ENCODE measurements around the gene FOXRED2. TPM values are rescaled to one million over a fixed set of nuclear protein-coding genes. Genes with fewer than 3 reads are reported as not detected.

The FOXRED2 gene
- total and polyA plus RNA-seq, 8 donors: 0.76 to 17.5 (median 3.8) TPM

DNA sequence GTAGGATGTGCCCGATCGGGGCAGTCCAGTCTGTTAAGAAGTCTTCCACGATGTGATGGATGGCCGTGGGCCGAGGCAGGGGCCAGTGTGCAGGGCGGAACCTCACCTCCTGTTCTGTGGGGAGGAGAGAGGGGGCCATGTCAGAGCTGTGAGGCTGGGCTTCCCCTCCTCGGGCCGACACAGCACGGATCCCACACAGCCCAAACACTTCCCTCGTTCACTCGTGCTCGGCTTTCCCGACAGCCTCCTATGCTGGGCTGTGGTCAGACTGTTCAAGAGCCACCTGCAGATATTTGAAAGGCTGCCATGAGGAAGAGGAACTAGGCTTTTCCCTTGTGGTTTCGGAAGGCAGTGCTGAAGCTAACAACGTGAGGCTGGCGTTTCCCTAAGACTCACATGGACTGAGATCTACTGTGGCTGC is 13.1 kb downstream of the FOXRED2 start:
- Histone ChIP-seq H3K9me3 (no peaks in the 10 kb centered on the region), H3K27me3 (no peaks in the 10 kb centered on the region), H3K4me3 (no peak overlapping the region), H3K4me1 (peaks cover 0 to 6% (median 0%) of the 10 kb centered on the region in 4 donors), H3K36me3 (peaks cover 6 to 86% (median 81%) of the 10 kb centered on the region in 4 donors), H3K27ac (no peak overlapping the region)
- DNase-seq: peak in 1 of 2 donors; percentile 49
- intact Hi-C loops (cut with DNase I; ENCODE audit: low total_unique reads): no loop called here
- TF ChIP-seq, protein P1, sequence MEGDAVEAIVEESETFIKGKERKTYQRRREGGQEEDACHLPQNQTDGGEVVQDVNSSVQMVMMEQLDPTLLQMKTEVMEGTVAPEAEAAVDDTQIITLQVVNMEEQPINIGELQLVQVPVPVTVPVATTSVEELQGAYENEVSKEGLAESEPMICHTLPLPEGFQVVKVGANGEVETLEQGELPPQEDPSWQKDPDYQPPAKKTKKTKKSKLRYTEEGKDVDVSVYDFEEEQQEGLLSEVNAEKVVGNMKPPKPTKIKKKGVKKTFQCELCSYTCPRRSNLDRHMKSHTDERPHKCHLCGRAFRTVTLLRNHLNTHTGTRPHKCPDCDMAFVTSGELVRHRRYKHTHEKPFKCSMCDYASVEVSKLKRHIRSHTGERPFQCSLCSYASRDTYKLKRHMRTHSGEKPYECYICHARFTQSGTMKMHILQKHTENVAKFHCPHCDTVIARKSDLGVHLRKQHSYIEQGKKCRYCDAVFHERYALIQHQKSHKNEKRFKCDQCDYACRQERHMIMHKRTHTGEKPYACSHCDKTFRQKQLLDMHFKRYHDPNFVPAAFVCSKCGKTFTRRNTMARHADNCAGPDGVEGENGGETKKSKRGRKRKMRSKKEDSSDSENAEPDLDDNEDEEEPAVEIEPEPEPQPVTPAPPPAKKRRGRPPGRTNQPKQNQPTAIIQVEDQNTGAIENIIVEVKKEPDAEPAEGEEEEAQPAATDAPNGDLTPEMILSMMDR (IDR thresholded peaks at IDR 0.05): no peak
- no peak for TF ChIP-seq POLR2AphosphoS5 (IDR thresholded peaks at IDR 0.05)
- 61 to 78% (median 72%) methylated on average over 13 to 16 of the region's 16 CpGs for WGBS, 5 donors

DNA sequence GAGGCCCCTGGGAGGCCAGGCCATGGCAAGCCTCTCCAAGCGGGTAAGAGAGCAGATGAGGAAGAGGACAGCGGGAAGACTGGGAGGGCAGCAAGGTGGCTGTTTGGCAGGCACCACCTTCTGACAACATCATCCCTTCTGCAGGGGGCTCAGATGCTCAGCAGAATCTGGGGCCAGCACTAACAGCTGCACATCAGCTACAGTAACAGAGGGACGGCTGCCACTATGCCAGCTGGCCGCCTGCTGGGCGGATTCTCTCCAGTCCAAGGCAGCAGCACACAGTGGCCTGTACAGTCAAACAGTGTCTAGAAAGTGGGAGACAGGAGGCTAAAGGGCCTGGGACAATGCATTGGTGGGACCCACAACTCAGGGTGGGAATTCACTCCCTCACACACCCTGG is 14.7 kb downstream of the FOXRED2 start:
- Histone ChIP-seq H3K9me3 (peaks cover 0 to 3% (median 0%) of the 10 kb centered on the region in 4 donors), H3K27me3 (no peaks in the 10 kb centered on the region), H3K36me3 (peaks cover 6 to 76% (median 67%) of the 10 kb centered on the region in 4 donors), H3K4me1 (peaks cover 0 to 6% (median 0%) of the 10 kb centered on the region in 4 donors), H3K4me3 (no peak overlapping the region), H3K27ac (no peak overlapping the region)
- TF ChIP-seq EP300 (IDR thresholded peaks at IDR 0.05) (no peak), POLR2AphosphoS5 (IDR thresholded peaks at IDR 0.05) (no peak), POLR2A (IDR thresholded peaks at IDR 0.05) (no peak)
- TF ChIP-seq, protein P1 (IDR thresholded peaks at IDR 0.05): no peak
- DNase-seq: no peak
- 80 to 92% (median 91%) methylated on average over 2 to 5 of the region's 5 CpGs for WGBS, 5 donors
- intact Hi-C loops (cut with DNase I; ENCODE audit: low total_unique reads): no loop called here

DNA sequence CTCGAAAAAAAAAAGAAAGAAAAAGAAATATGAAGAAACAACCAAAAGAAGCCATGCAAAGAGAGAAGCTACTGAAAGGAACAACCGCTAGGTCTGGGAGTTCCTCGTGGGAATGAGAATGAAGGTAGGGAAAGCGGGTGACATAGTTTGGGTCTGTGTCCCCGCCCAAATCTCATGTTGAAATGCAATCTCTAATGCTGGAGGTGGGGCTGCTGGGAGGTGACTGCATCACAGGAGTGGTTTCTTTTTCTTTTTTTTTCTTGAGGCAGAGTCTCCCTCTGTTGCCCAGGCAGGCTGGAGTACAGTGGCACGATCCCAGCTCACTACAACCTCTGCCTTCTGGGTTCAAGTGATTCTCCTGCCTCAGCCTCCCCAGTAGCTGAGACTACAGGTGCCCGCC is 15.7 kb downstream of the FOXRED2 start:
- H3K4me1 ChIP-seq: peaks cover 0 to 6% (median 0%) of the 10 kb centered on the region in 4 donors
- no peak for DNase-seq
- peaks cover 0 to 8% (median 0%) of the 10 kb centered on the region in 4 donors for H3K9me3 ChIP-seq
- intact Hi-C loops (cut with DNase I; ENCODE audit: low total_unique reads): no loop called here
- no peak overlapping the region for H3K27ac ChIP-seq
- H3K4me3 ChIP-seq: no peak overlapping the region
- H3K27me3 ChIP-seq: no peaks in the 10 kb centered on the region
- peaks cover 6 to 68% (median 60%) of the 10 kb centered on the region in 4 donors for H3K36me3 ChIP-seq
- 85 to 93% (median 90%) methylated on average over 7 of the region's 7 CpGs for WGBS, 5 donors
- TF ChIP-seq POLR2A (IDR thresholded peaks at IDR 0.05) (no peak), EP300 (IDR thresholded peaks at IDR 0.05) (no peak), POLR2AphosphoS5 (IDR thresholded peaks at IDR 0.05) (no peak)
- TF ChIP-seq, protein P1 (IDR thresholded peaks at IDR 0.05): no peak

DNA sequence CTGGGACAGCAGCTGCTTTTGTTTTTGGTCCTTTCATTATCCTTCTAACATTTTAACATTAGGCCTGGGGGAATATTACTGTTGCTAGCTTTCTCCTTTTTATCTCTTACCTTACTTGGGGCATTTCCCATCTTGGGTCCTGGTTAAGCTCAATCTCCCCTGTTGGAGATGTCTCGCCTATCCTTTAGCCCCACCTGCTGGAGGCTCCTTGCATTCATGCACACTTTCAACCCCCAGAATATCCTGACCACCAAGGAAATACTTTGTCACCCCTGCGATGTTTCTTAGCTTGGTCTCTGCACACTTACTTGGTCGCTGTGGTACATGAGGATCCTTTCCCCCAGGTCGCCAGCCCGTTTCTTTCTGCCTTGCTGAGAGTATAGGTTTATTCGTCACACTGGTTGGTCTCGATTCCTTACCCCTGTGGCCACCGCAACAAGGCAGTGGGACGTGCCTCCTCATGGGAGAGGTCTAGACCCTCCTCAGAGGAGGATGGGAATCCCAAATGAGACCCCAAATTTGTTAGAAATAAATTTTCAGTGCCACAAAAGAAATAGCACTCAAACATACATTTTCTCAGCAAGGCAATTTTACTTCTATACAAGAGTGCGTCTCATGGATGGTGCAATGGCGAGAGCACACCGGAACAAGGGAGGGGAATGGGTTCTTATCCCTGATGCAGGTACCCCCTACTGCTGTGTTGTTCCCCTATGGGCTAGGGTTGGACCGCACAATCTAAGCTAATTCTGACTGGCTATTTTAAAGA is 20.0 kb downstream of the FOXRED2 start:
- no peak overlapping the region for H3K27ac ChIP-seq
- H3K4me3 ChIP-seq: no peak overlapping the region
- intact Hi-C loops (cut with DNase I; ENCODE audit: low total_unique reads): no loop called here
- peaks cover 0 to 8% (median 0%) of the 10 kb centered on the region in 4 donors for H3K9me3 ChIP-seq
- DNase-seq: peak; percentile 53 to 72
- peaks cover 6 to 10% (median 7%) of the 10 kb centered on the region in 4 donors for H3K4me1 ChIP-seq
- TF ChIP-seq, protein P1 (IDR thresholded peaks at IDR 0.05): peak in 5 of 7 experiments; percentile 48 to 67 (median 52)
- no peak for TF ChIP-seq POLR2A (IDR thresholded peaks at IDR 0.05)
- TF ChIP-seq EP300 (IDR thresholded peaks at IDR 0.05): no peak
- peak in 1 of 3 donors; percentile 68 for TF ChIP-seq POLR2AphosphoS5 (IDR thresholded peaks at IDR 0.05)
- H3K36me3 ChIP-seq: peaks cover 0 to 40% (median 32%) of the 10 kb centered on the region in 4 donors
- no peaks in the 10 kb centered on the region for H3K27me3 ChIP-seq
- WGBS, 5 donors: 85 to 91% (median 90%) methylated on average over 13 of the region's 13 CpGs

Measured in stomach (tissue), 9 donors.